Ishikawa (cell line): ENCODE measurements around the gene HRH2.

Experiments used
- CEBPB ChIP-seq: IDR thresholded peaks from 2 replicates; pipeline ENCODE4 v1.6.1; 2012
- CREB1 ChIP-seq: IDR thresholded peaks from 2 replicates; pipeline ENCODE4 v1.6.1; 2012; ENCODE audit warnings: low read depth
- EGR1 ChIP-seq: IDR thresholded peaks from 2 replicates; pipeline ENCODE4 v1.6.1; 2012
- EP300 ChIP-seq: IDR thresholded peaks from 2 replicates; pipeline ENCODE4 v1.6.1; 2012; ENCODE audit warnings: borderline replicate concordance
- FOXM1 ChIP-seq: IDR thresholded peaks from 2 replicates; pipeline ENCODE4 v1.6.1; 2012; ENCODE audit warnings: low read depth, borderline replicate concordance
- MAX ChIP-seq: IDR thresholded peaks from 2 replicates; pipeline ENCODE4 v1.6.1; 2012
- NFIC ChIP-seq: IDR thresholded peaks from 2 replicates; pipeline ENCODE4 v1.6.1; 2012
- RAD21 ChIP-seq: IDR thresholded peaks from 2 replicates; pipeline ENCODE4 v1.6.1; 2012; ENCODE audit warnings: low read depth
- REST ChIP-seq: IDR thresholded peaks from 2 replicates; pipeline ENCODE4 v1.6.1; 2012; ENCODE audit warnings: low read depth, mild to moderate bottlenecking
- TAF1 ChIP-seq: IDR thresholded peaks from 2 replicates; pipeline ENCODE4 v1.6.1; 2012; ENCODE audit warnings: low read depth, mild to moderate bottlenecking
- TEAD4 ChIP-seq: IDR thresholded peaks from 2 replicates; pipeline ENCODE4 v1.6.1; 2012
- USF1 ChIP-seq: IDR thresholded peaks from 2 replicates; pipeline ENCODE4 v1.6.1; 2012
- YY1 ChIP-seq: IDR thresholded peaks from 2 replicates; pipeline ENCODE4 v1.6.1; 2012; ENCODE audit warnings: low read depth
- ZBTB7A ChIP-seq: IDR thresholded peaks from 2 replicates; pipeline ENCODE4 v1.6.1; 2012; ENCODE audit warnings: low read depth

- no peak for TF ChIP-seq RAD21
- no peak for TF ChIP-seq EP300
- TF ChIP-seq EGR1, result no peak
- no peak for TF ChIP-seq REST
- TF ChIP-seq FOXM1, result no peak
- no peak for TF ChIP-seq CEBPB
- TF ChIP-seq CREB1, result no peak
- TF ChIP-seq MAX, result no peak
- TF ChIP-seq TAF1, result no peak
- no peak for TF ChIP-seq NFIC
- TF ChIP-seq USF1, result no peak
- no peak for TF ChIP-seq TEAD4
- TF ChIP-seq YY1, result no peak
- no peak for TF ChIP-seq ZBTB7A
Observed at GRCh38 chr5:175700991-175701390, 43.1 kb downstream of the HRH2 start.
